ENCODE measurements around the gene TIMD4.

GRCh38 chr5:156971415-156971814, 8.4 kb upstream of the TIMD4 start:
- no peak for TF ChIP-seq POLR2A (IDR thresholded peaks at IDR 0.05; ENCODE audit: low read depth)
- no peak for TF ChIP-seq CTCF (IDR thresholded peaks at IDR 0.05)
- TF ChIP-seq EP300 (IDR thresholded peaks at IDR 0.05): no peak
- TF ChIP-seq POLR2AphosphoS5 (IDR thresholded peaks at IDR 0.05): no peak

Measured in esophagus muscularis mucosa (tissue), 4 donors.